ENCODE measurements around the gene SUB1. TPM values are rescaled to one million over a fixed set of nuclear protein-coding genes. Genes with fewer than 3 reads are reported as not detected.
"Not testable (repeated sequence)": the region's sequence is repeated elsewhere in the genome, so short reads cannot be mapped to it uniquely, and the experiment has no call there.

Gene SUB1
- polyA plus RNA-seq, 1 donor: 237 TPM

DNA sequence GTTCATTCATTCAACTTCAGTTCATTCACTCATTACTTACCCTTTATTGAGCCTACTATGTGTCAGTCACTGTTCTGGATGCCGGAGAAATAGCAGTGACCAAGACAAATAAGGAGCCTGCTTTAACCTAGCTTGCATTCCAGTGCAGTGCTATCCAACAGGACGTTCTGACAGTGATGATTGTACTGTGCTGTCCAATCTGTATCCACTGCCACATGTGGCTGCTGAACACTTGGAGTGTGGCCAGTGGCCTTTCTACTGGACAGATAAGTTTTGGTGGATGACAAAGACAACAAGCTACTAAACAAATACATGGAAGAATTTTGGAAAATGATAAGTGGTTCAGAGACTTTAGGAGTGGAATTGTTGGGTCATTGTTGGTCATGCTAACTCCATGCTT lies 33.6 kb downstream of the SUB1 start:
- Histone ChIP-seq H3K4me3 (ENCODE audit: low read length) (no peak overlapping the region), H3K27ac (ENCODE audit: low read length) (no peak overlapping the region), H3K9me3 (ENCODE audit: control insufficient read depth, low read depth, low read length) (no peaks in the 10 kb centered on the region), H3K27me3 (ENCODE audit: control insufficient read depth, insufficient read depth, low read length) (no peaks in the 10 kb centered on the region), H3K4me1 (ENCODE audit: control insufficient read depth, insufficient read depth, low read length) (no peaks in the 10 kb centered on the region), H3K36me3 (ENCODE audit: control insufficient read depth, insufficient read depth, low read length) (no peaks in the 10 kb centered on the region)
- no CpG with 5 or more reads among the region's 2 CpGs for WGBS (ENCODE audit: insufficient coverage, low lambda C conversion rate)
- no peak for DNase-seq

DNA sequence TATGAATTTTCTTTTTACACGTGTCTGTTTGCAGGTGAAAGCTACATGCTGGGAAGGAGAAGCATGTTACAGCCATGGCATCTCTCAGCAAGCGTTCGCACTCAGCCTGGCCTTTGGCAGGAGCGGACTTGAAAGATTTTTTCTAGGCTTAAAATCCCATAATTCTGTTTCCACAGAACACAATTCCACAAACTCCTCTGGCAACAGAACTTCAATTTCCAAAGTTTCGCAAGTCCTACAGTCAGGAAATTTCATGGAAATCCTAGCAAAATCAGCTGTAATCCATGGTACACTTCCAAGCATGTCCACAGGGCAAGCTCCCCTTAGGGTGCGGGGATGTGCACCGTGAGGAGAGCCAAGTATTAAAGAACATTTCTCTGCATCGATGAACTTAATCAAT lies 35.9 kb downstream of the SUB1 start:
- 43% methylated on average over 1 of the region's 8 CpGs for WGBS (ENCODE audit: insufficient coverage, low lambda C conversion rate)
- no peak for DNase-seq
- H3K27me3 ChIP-seq (ENCODE audit: control insufficient read depth, insufficient read depth, low read length): no peaks in the 10 kb centered on the region
- no peaks in the 10 kb centered on the region for H3K36me3 ChIP-seq (ENCODE audit: control insufficient read depth, insufficient read depth, low read length)
- H3K27ac ChIP-seq (ENCODE audit: low read length): no peak overlapping the region
- H3K9me3 ChIP-seq (ENCODE audit: control insufficient read depth, low read depth, low read length): no peaks in the 10 kb centered on the region
- no peaks in the 10 kb centered on the region for H3K4me1 ChIP-seq (ENCODE audit: control insufficient read depth, insufficient read depth, low read length)
- no peak overlapping the region for H3K4me3 ChIP-seq (ENCODE audit: low read length)

DNA sequence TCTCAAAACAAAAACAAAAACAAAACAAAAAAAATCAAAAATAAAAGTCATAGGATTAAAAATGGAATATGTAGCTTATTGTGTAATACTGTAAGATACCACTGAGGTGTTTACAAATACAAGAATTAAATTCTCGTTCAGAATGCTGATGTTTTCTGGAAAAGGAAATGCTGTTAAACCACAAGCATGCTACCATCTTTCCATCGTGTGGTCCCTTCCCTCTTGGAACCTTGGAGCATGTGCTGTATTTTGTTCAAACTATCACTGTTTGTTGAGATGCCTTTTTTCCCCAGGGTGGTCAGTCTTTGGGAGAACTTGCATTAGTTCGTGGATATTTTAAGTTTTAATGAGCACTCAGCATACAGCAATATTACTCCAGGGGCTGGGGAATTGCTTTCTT lies 39.7 kb downstream of the SUB1 start:
- DNase-seq: no peak
- 100% methylated on average over 1 of the region's 3 CpGs for WGBS (ENCODE audit: insufficient coverage, low lambda C conversion rate)
- no peaks in the 10 kb centered on the region for H3K27me3 ChIP-seq (ENCODE audit: control insufficient read depth, insufficient read depth, low read length)
- no peaks in the 10 kb centered on the region for H3K4me1 ChIP-seq (ENCODE audit: control insufficient read depth, insufficient read depth, low read length)
- no peak overlapping the region for H3K4me3 ChIP-seq (ENCODE audit: low read length)
- no peak overlapping the region for H3K27ac ChIP-seq (ENCODE audit: low read length)
- no peaks in the 10 kb centered on the region for H3K36me3 ChIP-seq (ENCODE audit: control insufficient read depth, insufficient read depth, low read length)
- H3K9me3 ChIP-seq (ENCODE audit: control insufficient read depth, low read depth, low read length): no peaks in the 10 kb centered on the region

DNA sequence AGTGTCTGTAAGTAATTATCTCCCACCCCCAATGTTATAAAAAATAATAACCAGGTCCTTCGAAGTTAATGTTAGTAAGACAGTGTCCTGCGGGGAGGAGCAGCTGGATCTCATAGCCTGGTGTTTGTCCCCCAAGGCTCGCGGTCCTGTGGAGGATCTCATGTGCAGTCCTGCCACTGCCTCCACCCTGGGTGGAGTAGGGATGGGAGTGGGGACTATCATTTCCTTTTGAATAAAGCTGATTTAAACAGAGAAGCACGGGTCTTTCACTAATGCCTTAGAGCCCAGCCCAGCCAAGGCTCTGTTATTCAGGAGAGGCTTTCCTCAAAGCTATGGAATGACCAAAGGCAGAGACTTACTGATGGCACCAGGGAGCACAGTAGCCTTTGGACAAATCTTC lies 40.2 kb downstream of the SUB1 start:
- DNase-seq: no peak
- H3K4me3 ChIP-seq (ENCODE audit: low read length): no peak overlapping the region
- H3K27me3 ChIP-seq (ENCODE audit: control insufficient read depth, insufficient read depth, low read length): no peaks in the 10 kb centered on the region
- no peaks in the 10 kb centered on the region for H3K4me1 ChIP-seq (ENCODE audit: control insufficient read depth, insufficient read depth, low read length)
- no peaks in the 10 kb centered on the region for H3K9me3 ChIP-seq (ENCODE audit: control insufficient read depth, low read depth, low read length)
- no peak overlapping the region for H3K27ac ChIP-seq (ENCODE audit: low read length)
- H3K36me3 ChIP-seq (ENCODE audit: control insufficient read depth, insufficient read depth, low read length): no peaks in the 10 kb centered on the region
- WGBS (ENCODE audit: insufficient coverage, low lambda C conversion rate): no CpG with 5 or more reads among the region's 5 CpGs

DNA sequence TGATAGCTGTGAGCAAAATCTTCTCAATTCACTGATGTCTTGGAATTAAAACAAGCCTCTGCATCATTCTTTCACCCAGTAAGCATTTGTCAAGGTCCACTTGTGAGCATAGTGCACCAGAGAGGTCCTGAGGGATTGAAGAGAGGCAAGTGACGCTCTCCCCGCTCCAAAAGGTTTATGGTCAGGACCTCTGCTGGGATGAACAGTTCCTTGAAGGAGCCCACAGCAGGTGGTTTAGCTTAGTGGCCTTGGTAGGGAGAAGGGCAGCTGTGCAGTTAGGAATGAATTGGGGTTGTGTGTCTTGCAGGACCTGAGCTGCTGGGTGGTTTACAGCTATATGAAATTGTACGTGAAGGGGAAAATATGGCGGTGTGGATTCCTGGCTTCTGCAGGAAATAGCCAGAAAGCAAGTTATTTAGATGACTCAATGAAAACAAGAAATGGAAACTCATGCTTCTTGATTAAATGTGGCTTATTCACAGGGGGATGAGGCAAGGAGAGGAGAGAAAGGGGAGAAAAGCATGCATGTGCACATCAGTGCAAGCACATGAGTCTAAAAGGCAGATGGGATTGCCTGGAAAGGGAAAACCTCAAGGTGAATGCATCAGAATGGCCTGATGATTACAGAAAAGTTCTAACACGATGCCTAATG lies 42.0 kb downstream of the SUB1 start:
- no peak for DNase-seq
- Histone ChIP-seq H3K27ac (ENCODE audit: low read length) (no peak overlapping the region), H3K27me3 (ENCODE audit: control insufficient read depth, insufficient read depth, low read length) (no peaks in the 10 kb centered on the region), H3K9me3 (ENCODE audit: control insufficient read depth, low read depth, low read length) (no peaks in the 10 kb centered on the region), H3K4me1 (ENCODE audit: control insufficient read depth, insufficient read depth, low read length) (no peaks in the 10 kb centered on the region), H3K36me3 (ENCODE audit: control insufficient read depth, insufficient read depth, low read length) (no peaks in the 10 kb centered on the region), H3K4me3 (ENCODE audit: low read length) (no peak overlapping the region)
- 90% methylated on average over 2 of the region's 5 CpGs for WGBS (ENCODE audit: insufficient coverage, low lambda C conversion rate)

DNA sequence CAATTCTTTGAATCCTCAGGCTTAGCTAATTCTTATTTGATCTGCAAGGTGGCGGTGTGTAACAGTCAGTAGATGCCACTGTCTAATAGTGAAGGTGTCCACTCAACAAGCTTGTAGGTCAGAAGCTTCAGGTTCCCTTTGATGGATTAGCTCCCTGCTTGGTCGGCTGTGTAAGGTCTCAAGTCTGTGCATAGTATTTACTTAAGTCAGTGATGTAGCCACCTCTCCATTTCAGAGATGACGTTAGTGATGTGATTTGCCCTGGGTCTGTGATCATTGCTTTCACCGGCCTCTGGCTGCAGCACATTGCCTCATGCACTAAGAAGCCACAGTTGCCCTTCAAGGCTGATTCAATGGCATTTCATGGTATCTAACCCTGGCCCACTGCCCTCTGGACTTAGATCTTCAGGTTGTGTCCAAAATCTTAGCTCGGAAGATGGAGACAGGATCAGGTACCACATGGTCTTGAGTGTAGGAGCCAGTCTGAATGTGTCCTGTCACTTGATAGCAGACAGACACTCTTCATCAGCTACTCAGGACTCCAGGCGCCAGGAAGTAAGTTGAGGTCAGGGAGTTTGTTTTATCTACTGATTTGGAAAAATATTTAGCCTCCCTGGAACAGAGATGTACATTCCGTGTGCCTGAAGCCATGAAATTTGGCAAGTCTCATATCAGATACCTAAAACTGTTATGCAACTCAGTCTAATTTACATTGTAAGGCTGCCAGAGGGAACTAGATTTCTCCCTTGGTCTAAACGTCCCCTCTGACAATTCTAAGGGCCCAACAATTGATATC lies 42.9 kb downstream of the SUB1 start:
- Histone ChIP-seq H3K4me3 (ENCODE audit: low read length) (no peak overlapping the region), H3K27me3 (ENCODE audit: control insufficient read depth, insufficient read depth, low read length) (no peaks in the 10 kb centered on the region), H3K36me3 (ENCODE audit: control insufficient read depth, insufficient read depth, low read length) (no peaks in the 10 kb centered on the region), H3K9me3 (ENCODE audit: control insufficient read depth, low read depth, low read length) (no peaks in the 10 kb centered on the region), H3K4me1 (ENCODE audit: control insufficient read depth, insufficient read depth, low read length) (no peaks in the 10 kb centered on the region), H3K27ac (ENCODE audit: low read length) (no peak overlapping the region)
- no CpG with 5 or more reads among the region's 8 CpGs for WGBS (ENCODE audit: insufficient coverage, low lambda C conversion rate)
- DNase-seq: no peak

DNA sequence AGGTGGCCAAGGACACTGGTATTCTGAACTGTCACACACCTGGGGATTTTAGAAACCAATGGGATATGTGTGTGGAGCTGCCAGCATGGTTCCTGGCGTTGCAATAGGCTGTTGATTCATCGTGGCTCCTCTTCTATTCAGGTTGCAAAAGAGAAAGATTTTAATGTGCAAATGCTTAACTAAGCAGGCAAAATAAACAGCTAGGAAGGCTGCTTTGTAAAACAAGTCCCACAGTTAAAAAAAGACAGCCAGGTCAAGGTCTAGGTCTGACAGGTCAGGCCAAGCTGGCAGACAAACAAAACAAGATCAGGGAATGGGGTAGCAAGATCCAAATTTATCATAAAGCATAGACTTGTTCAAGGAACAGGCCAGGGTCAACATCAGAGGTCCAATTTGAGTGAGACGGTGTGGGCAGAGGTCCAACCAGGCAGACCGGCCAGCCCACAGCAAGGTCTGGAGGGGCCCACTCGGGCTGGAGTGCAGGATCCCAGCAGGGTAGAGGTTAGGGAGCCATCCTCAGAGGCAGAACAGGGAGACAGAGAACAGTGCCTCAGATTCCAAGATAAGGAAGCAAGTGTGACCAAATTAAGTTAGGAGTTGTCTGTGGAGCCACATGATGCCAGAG lies 45.6 kb downstream of the SUB1 start:
- no peak overlapping the region for H3K4me3 ChIP-seq (ENCODE audit: low read length)
- H3K27ac ChIP-seq (ENCODE audit: low read length): no peak overlapping the region
- H3K4me1 ChIP-seq (ENCODE audit: control insufficient read depth, insufficient read depth, low read length): no peaks in the 10 kb centered on the region
- no peaks in the 10 kb centered on the region for H3K36me3 ChIP-seq (ENCODE audit: control insufficient read depth, insufficient read depth, low read length)
- 80% methylated on average over 1 of the region's 5 CpGs for WGBS (ENCODE audit: insufficient coverage, low lambda C conversion rate)
- H3K27me3 ChIP-seq (ENCODE audit: control insufficient read depth, insufficient read depth, low read length): no peaks in the 10 kb centered on the region
- no peak for DNase-seq
- no peaks in the 10 kb centered on the region for H3K9me3 ChIP-seq (ENCODE audit: control insufficient read depth, low read depth, low read length)

DNA sequence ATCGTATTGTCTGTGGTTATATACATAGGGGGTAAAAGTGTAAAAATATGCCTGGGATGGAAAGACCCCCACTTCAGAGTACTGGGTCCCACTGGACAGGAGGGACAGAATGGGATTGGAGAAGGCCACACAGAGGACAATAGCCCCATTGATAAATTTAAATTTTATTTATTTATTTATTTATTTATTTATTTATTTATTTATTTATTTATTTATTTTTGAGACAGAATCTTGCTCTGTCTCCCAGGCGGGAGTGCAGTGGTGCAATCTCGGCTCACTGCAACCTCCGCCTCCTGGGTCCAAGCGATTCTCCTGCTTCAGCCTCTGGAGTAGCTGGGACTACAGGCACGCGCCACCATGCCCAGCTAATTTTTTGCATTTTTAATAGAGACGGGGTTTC lies 47.7 kb downstream of the SUB1 start:
- H3K4me3 ChIP-seq (ENCODE audit: low read length); H3K9me3 ChIP-seq (ENCODE audit: control insufficient read depth, low read depth, low read length); H3K27me3 ChIP-seq (ENCODE audit: control insufficient read depth, insufficient read depth, low read length); H3K36me3 ChIP-seq (ENCODE audit: control insufficient read depth, insufficient read depth, low read length); DNase-seq; H3K4me1 ChIP-seq (ENCODE audit: control insufficient read depth, insufficient read depth, low read length); H3K27ac ChIP-seq (ENCODE audit: low read length): not testable (repeated sequence)
- no CpG with 5 or more reads among the region's 8 CpGs for WGBS (ENCODE audit: insufficient coverage, low lambda C conversion rate)

DNA sequence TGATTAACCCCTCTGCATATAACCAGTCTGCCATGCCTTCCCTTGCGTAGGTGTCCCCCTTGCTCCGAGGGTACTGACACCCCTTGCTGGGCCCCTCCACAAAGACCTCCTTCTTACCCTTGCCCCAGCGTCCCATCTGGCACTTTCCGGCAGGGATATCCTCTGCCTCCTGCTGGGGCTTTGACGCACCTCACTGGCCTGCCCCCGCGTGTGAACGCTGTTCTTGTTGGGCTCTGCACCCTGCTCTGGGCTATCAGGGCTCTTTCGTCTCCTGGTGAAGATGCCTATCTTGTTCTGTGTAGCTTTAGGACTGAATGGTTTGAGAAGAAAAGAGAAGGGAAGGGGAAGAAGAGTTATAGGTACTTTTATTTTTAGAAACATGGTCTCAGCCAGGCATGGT lies 53.0 kb downstream of the SUB1 start:
- no peak overlapping the region for H3K27ac ChIP-seq (ENCODE audit: low read length)
- H3K27me3 ChIP-seq (ENCODE audit: control insufficient read depth, insufficient read depth, low read length): no peaks in the 10 kb centered on the region
- DNase-seq: no peak
- no peaks in the 10 kb centered on the region for H3K9me3 ChIP-seq (ENCODE audit: control insufficient read depth, low read depth, low read length)
- WGBS (ENCODE audit: insufficient coverage, low lambda C conversion rate): 80% methylated on average over 2 of the region's 9 CpGs
- no peak overlapping the region for H3K4me3 ChIP-seq (ENCODE audit: low read length)
- no peaks in the 10 kb centered on the region for H3K4me1 ChIP-seq (ENCODE audit: control insufficient read depth, insufficient read depth, low read length)
- H3K36me3 ChIP-seq (ENCODE audit: control insufficient read depth, insufficient read depth, low read length): no peaks in the 10 kb centered on the region

DNA sequence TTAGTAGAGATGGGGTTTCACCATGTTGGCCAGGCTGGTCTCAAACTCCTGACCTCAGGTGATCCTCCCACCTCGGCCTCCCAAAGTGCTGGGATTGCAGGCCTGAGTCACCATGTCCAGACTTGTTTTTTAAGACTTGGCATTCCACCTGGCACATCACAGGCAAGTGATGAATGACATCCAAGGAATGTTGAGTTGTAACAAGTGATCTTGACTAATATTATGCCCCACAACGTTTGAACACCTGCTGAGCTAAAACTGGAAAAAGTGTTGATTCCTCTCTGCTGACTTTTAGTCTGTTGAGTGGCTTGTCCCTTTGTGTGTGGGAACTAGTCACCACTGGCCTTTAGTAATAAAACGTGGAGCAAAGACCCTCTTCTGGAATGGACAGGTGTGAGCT lies 54.6 kb downstream of the SUB1 start:
- no peaks in the 10 kb centered on the region for H3K36me3 ChIP-seq (ENCODE audit: control insufficient read depth, insufficient read depth, low read length)
- H3K27ac ChIP-seq (ENCODE audit: low read length): no peak overlapping the region
- WGBS (ENCODE audit: insufficient coverage, low lambda C conversion rate): no CpG with 5 or more reads among the region's 3 CpGs

More for the DNA sequence above, 54.6 kb downstream of the SUB1 start:
- no peaks in the 10 kb centered on the region for H3K27me3 ChIP-seq (ENCODE audit: control insufficient read depth, insufficient read depth, low read length)
- no peak for DNase-seq
- no peaks in the 10 kb centered on the region for H3K4me1 ChIP-seq (ENCODE audit: control insufficient read depth, insufficient read depth, low read length)
- no peak overlapping the region for H3K4me3 ChIP-seq (ENCODE audit: low read length)
- no peaks in the 10 kb centered on the region for H3K9me3 ChIP-seq (ENCODE audit: control insufficient read depth, low read depth, low read length)
